LNCaP clone FGC (cell line): ENCODE results near the gene IDE.

Source experiments
- DNase-seq: peaks from one replicate; pipeline ENCODE4 v3.0.0-alpha.2; 2011; ENCODE audit warnings: low read depth
- H3K4me3 ChIP-seq: 2 replicates; pipeline ENCODE4 v1.5.1; 2011; ENCODE audit warnings: mild to moderate bottlenecking, low read depth, low read length, control low read depth
- CTCF ChIP-seq: IDR thresholded peaks from 2 replicates; pipeline ENCODE4 v1.5.1; 2012; ENCODE audit warnings: mild to moderate bottlenecking; ENCODE audit not compliant: control insufficient read depth, insufficient read depth; ENCODE audit errors: extremely low read depth

IDE gene

GRCh38 chr10:92544296-92544695 lies 29.6 kb downstream of the IDE start:
- H3K4me3 ChIP-seq, result no peak overlapping the region
- DNase-seq, result no peak
- TF ChIP-seq CTCF, result no peak

GRCh38 chr10:92542458-92542857 lies 31.4 kb downstream of the IDE start:
- no peak for DNase-seq
- no peak for TF ChIP-seq CTCF
- H3K4me3 ChIP-seq, result no peak overlapping the region

GRCh38 chr10:92541583-92541982 lies 32.3 kb downstream of the IDE start:
- no peak overlapping the region for H3K4me3 ChIP-seq
- no peak for TF ChIP-seq CTCF
- no peak for DNase-seq

GRCh38 chr10:92538231-92538958 lies 35.5 kb downstream of the IDE start:
- no peak for TF ChIP-seq CTCF
- DNase-seq, result peak; percentile 68
- H3K4me3 ChIP-seq, result 0 out of 2 replicates have a peak overlapping the region, but pooled peaks have one; percentile 14

GRCh38 chr10:92530891-92531535 lies 42.9 kb downstream of the IDE start:
- no peak for TF ChIP-seq CTCF
- H3K4me3 ChIP-seq, result no peak overlapping the region
- DNase-seq, result no peak

- no peak overlapping the region for H3K4me3 ChIP-seq
- TF ChIP-seq CTCF, result no peak
- DNase-seq, result no peak
Measured at GRCh38 chr10:92530421-92530820, 43.5 kb downstream of the IDE start.

- no peak for TF ChIP-seq CTCF
- DNase-seq, result no peak
- H3K4me3 ChIP-seq, result no peak overlapping the region
Measured at GRCh38 chr10:92527716-92528115, 46.2 kb downstream of the IDE start.
